GM23248 (cell line): ENCODE results near the gene SPACA4. TPM values are rescaled to one million over a fixed set of nuclear protein-coding genes. Genes with fewer than 3 reads are reported as not detected.

ENCODE experiments used
- DNase-seq: peaks from one replicate; pipeline ENCODE4 v3.0.0-alpha.2; 2015
- H2AFZ ChIP-seq: fragments of 200-600 bp; sonication (generic); 2 replicates; pipeline ENCODE4 v1.6.1; 2016; ENCODE audit warnings: antibody characterized with exemption
- H3F3A ChIP-seq: fragments of 200-600 bp; sonication (generic); 2 replicates; pipeline ENCODE4 v1.6.1; 2016; ENCODE audit warnings: mild to moderate bottlenecking, antibody characterized with exemption, mixed run types; ENCODE audit not compliant: insufficient read depth
- H3K27ac ChIP-seq: fragments of 200-600 bp; sonication (generic); 2 replicates; pipeline ENCODE4 v1.5.1; 2016; ENCODE audit warnings: mild to moderate bottlenecking
- H3K27me3 ChIP-seq: fragments of 200-600 bp; sonication (generic); replicated peaks from 2 replicates; pipeline ENCODE4 v1.6.1; 2016; ENCODE audit warnings: mild to moderate bottlenecking; ENCODE audit not compliant: insufficient read depth
- H3K36me3 ChIP-seq: fragments of 200-600 bp; sonication (generic); 2 replicates; pipeline ENCODE4 v1.6.1; 2016; ENCODE audit warnings: low read depth, mild to moderate bottlenecking
- H3K4me1 ChIP-seq: fragments of 200-600 bp; sonication (generic); 2 replicates; pipeline ENCODE4 v1.6.1; 2016; ENCODE audit warnings: mild to moderate bottlenecking; ENCODE audit not compliant: insufficient read depth
- H3K4me2 ChIP-seq: fragments of 200-600 bp; sonication (generic); one replicate; pipeline ENCODE4 v1.6.1; 2016; ENCODE audit warnings: mild to moderate bottlenecking; ENCODE audit not compliant: unreplicated experiment
- H3K4me3 ChIP-seq: fragments of 200-600 bp; sonication (generic); 2 replicates; pipeline ENCODE4 v1.5.1; 2016; ENCODE audit warnings: mild to moderate bottlenecking
- H3K79me2 ChIP-seq: fragments of 200-600 bp; sonication (generic); 2 replicates; pipeline ENCODE4 v1.6.1; 2016; ENCODE audit warnings: mild to moderate bottlenecking; ENCODE audit not compliant: insufficient read depth
- H3K9ac ChIP-seq: fragments of 200-600 bp; sonication (generic); 2 replicates; pipeline ENCODE4 v1.6.1; 2016; ENCODE audit warnings: mild to moderate bottlenecking
- H3K9me2 ChIP-seq: fragments of 200-600 bp; sonication (generic); 2 replicates; pipeline ENCODE4 v1.6.1; 2016; ENCODE audit warnings: mixed run types, mild to moderate bottlenecking, moderate library complexity; ENCODE audit not compliant: insufficient read depth
- H3K9me3 ChIP-seq: fragments of 200-600 bp; sonication (generic); one replicate; pipeline ENCODE4 v1.6.1; 2017; ENCODE audit warnings: low read depth
- H4K20me1 ChIP-seq: fragments of 200-600 bp; sonication (generic); 2 replicates; pipeline ENCODE4 v1.6.0; 2016; ENCODE audit not compliant: insufficient read depth
- EZH2 ChIP-seq: fragments of 200-600 bp; sonication (generic); IDR thresholded peaks from 2 replicates; pipeline ENCODE4 v1.6.1; 2018; ENCODE audit warnings: antibody characterized with exemption, mild to moderate bottlenecking; ENCODE audit not compliant: insufficient read depth, poor library complexity, severe bottlenecking
- EZH2phosphoT487 ChIP-seq: fragments of 200-600 bp; sonication (generic); IDR thresholded peaks from 2 replicates; pipeline ENCODE4 v1.6.1; 2018; ENCODE audit warnings: antibody characterized with exemption, moderate library complexity, mild to moderate bottlenecking, low read depth; ENCODE audit not compliant: insufficient read depth
- WGBS, 2 experiments: methylation state at CpG; one replicate each; pipeline ENCODE4 v1.1.6; 2015 to 2017; ENCODE audit warnings: low lambda C conversion rate in 2 of 2, low coverage in 1 of 2; ENCODE audit errors: missing lambda C conversion rate in 2 of 2; 5-methylcytosine and 5-hydroxymethylcytosine counted together
- in situ Hi-C: fragments of 300-500 bp; cut with MboI; formaldehyde crosslinking; loops from 2 replicates; pipeline ENCODE4 v1.15.0; 2020
- polyA plus RNA-seq: library from polyadenylated mRNA; unstranded; fragments of >200 nt; fragmentation: Nextera tagmentation; extraction: Ambion mirVana; gene quantifications from 2 replicates; pipeline ENCODE4 v1.2.1, GENCODE V29; 2016
- total RNA-seq: library from RNA; depleted of rRNA; stranded (reverse); fragments of >200 nt; shearing (Covaris generic); gene quantifications from 2 replicates; pipeline ENCODE4 v1.2.3, GENCODE V29; 2014

Gene SPACA4
- total and polyA plus RNA-seq, 2 experiments from 2014 or later = not detected

DNA sequence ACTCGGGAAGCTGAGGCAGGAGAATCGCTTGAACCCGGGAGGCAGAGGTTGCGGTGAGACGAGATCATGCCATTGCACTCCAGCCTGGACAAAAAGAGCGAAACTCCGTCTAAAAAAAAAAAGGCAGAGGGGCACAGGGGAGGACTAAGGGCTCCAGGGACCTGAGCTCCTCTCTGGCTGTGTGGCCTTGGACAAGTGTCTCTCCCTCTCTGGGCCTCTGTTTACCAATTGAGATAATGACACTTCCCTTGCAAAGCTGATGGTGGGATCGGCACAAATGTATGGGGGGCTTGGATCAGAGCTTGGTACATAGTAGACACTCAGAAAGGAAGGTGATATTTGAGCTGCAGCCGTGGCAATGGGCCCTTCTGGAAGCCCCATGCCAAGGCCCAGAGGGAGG, 11.4 kb upstream of the SPACA4 start:
- in situ Hi-C loops = no loop called here
- WGBS, 2 experiments = 89 to 94% methylated on average over 8 to 9 of the region's 9 CpGs

DNA sequence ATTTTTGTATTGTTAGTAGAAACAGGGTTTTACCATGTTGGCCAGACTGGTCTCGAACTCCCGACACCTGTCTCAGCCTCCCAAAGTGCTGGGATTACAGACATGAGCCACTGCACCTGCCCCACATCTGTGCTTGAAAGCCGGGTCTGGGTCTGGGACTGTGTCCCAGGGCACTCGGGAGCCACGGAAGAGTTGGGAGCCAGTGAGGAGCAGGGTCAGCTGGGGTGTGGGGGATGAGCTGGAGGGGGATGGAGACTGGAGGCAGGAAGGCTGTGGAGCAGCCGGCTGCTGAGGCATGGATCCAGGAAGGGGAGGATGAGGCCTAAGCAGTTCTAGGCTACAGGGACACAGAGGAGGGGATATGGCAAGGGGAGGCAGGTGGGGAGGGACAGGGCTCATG, 10.7 kb upstream of the SPACA4 start:
- WGBS, 2 experiments = 45 to 58% methylated on average over 6 of the region's 6 CpGs
- H3K9me2 ChIP-seq = no peaks in the 10 kb centered on the region
- no peak overlapping the region for H3K4me2 ChIP-seq
- H3K27ac ChIP-seq = no peak overlapping the region
- H3K9me3 ChIP-seq = no peaks in the 10 kb centered on the region
- in situ Hi-C loops = no loop called here
- H3K4me3 ChIP-seq = no peak overlapping the region
- no peak for DNase-seq
- H2AFZ ChIP-seq = no peak overlapping the region
- H4K20me1 ChIP-seq = no peaks in the 10 kb centered on the region
- no peak overlapping the region for H3K9ac ChIP-seq
- H3K36me3 ChIP-seq = no peaks in the 10 kb centered on the region
- no peaks in the 10 kb centered on the region for H3K79me2 ChIP-seq
- no peaks in the 10 kb centered on the region for H3F3A ChIP-seq
- no peaks in the 10 kb centered on the region for H3K4me1 ChIP-seq
- no peaks in the 10 kb centered on the region; the same call in 1 of the 2 replicates for H3K27me3 ChIP-seq
- TF ChIP-seq EZH2phosphoT487 = no peak
- no peak for TF ChIP-seq EZH2

More for the DNA sequence above, 11.4 kb upstream of the SPACA4 start:
- Histone ChIP-seq H3F3A (no peaks in the 10 kb centered on the region), H3K4me3 (no peak overlapping the region), H2AFZ (no peak overlapping the region), H3K9me2 (no peaks in the 10 kb centered on the region), H3K9me3 (no peaks in the 10 kb centered on the region), H3K36me3 (no peaks in the 10 kb centered on the region), H3K4me1 (no peaks in the 10 kb centered on the region), H3K79me2 (no peaks in the 10 kb centered on the region), H3K4me2 (no peak overlapping the region), H4K20me1 (no peaks in the 10 kb centered on the region), H3K27me3 (no peaks in the 10 kb centered on the region; the same call in 1 of the 2 replicates), H3K27ac (no peak overlapping the region), H3K9ac (no peak overlapping the region)
- DNase-seq = no peak
- no peak for TF ChIP-seq EZH2phosphoT487
- no peak for TF ChIP-seq EZH2

DNA sequence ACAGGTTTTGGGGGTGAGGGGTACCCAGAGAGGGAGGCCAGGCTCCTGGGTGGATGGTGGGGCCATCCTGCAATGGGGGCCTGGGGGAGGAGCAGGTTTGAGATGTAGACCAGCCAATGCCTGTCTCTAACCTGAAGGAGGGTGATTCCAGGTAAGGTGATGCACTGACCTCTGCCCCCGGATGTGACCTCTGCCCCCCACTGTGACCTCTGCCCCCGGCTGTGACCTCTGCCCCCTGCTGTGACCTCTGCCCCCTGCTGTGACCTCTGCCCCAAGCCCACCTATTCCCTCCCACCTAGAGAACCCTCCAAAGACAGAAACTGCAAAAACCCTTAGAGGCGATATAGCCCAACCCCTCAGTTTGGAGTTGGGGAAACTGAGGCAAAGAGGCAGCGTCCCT, 10.3 kb upstream of the SPACA4 start:
- Histone ChIP-seq H3F3A (no peaks in the 10 kb centered on the region), H3K9me3 (no peaks in the 10 kb centered on the region), H4K20me1 (no peaks in the 10 kb centered on the region), H2AFZ (no peak overlapping the region), H3K27ac (no peak overlapping the region), H3K4me1 (no peaks in the 10 kb centered on the region), H3K27me3 (no peaks in the 10 kb centered on the region; the same call in 1 of the 2 replicates), H3K9ac (no peak overlapping the region), H3K36me3 (no peaks in the 10 kb centered on the region), H3K79me2 (no peaks in the 10 kb centered on the region), H3K4me2 (no peak overlapping the region), H3K9me2 (no peaks in the 10 kb centered on the region), H3K4me3 (no peak overlapping the region)
- WGBS, 2 experiments = 93% methylated on average over 3 to 4 of the region's 4 CpGs
- TF ChIP-seq EZH2phosphoT487 (no peak), EZH2 (no peak)
- in situ Hi-C loops = no loop called here
- no peak for DNase-seq

DNA sequence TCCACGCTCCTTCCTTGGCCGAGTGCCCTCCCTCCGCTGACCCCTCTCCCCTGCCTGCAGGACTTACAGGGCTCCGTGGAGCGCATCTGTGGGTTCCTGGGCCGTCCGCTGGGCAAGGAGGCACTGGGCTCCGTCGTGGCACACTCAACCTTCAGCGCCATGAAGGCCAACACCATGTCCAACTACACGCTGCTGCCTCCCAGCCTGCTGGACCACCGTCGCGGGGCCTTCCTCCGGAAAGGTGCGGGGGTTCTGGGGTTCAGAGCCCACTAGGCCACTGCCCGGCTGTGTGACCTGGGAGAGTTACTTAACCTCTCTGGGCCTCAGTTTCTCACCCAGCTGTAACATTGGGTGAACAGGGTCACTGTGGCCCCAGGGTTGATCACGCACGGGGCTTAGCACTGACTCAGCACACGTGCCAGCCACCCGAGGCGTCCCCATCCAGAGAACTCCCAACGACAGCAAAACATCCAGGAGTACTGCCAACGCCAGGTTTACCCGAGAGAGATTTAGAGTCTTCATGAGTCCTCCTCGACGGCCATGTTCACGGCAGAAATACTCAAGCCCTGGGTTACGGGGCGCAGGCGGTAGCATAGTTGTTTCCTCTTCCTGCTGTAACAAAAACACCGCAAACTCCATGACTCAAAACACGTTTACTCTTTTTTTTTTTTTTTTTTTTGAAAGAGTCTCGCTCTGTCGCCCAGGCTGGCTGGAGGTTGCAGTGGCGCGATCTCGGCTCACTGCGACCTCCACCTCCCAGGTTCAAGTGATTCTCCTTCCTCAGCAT, 9.7 kb upstream of the SPACA4 start:
- Histone ChIP-seq H3K4me1 (no peaks in the 10 kb centered on the region), H3K27ac (no peak overlapping the region), H3K79me2 (no peaks in the 10 kb centered on the region), H3K27me3 (no peaks in the 10 kb centered on the region; the same call in 1 of the 2 replicates), H3K4me3 (no peak overlapping the region), H3K9ac (no peak overlapping the region), H3K36me3 (no peaks in the 10 kb centered on the region), H3K9me3 (no peaks in the 10 kb centered on the region), H3K4me2 (no peak overlapping the region), H3K9me2 (no peaks in the 10 kb centered on the region), H2AFZ (no peak overlapping the region), H4K20me1 (no peaks in the 10 kb centered on the region), H3F3A (no peaks in the 10 kb centered on the region)
- TF ChIP-seq EZH2 (no peak), EZH2phosphoT487 (no peak)
- in situ Hi-C loops = no loop called here
- DNase-seq = no peak
- 80% methylated on average over 36 to 39 of the region's 39 CpGs for WGBS, 2 experiments
